Measurements from ENCODE around the gene FARS2.
"Not testable (repeated sequence)": the region's sequence is repeated elsewhere in the genome, so short reads cannot be mapped to it uniquely, and the experiment has no call there.

Gene FARS2

GRCh38 chr6:5671601-5672559 lies 410.6 kb downstream of the FARS2 start:
- DNase-seq: no peak

GRCh38 chr6:5672581-5673011 lies 411.3 kb downstream of the FARS2 start:
- peak in 2 of 14 donors; percentile 24 to 35 for DNase-seq

- DNase-seq: no peak
These were observed 411.9 kb downstream of the FARS2 start for GRCh38 chr6:5673019-5673790.

GRCh38 chr6:5674141-5674540 lies 412.8 kb downstream of the FARS2 start:
- no peak for DNase-seq

GRCh38 chr6:5674721-5675120 lies 413.4 kb downstream of the FARS2 start:
- DNase-seq: no peak

- no peak for DNase-seq
These were observed 415.4 kb downstream of the FARS2 start for GRCh38 chr6:5676701-5677100.

GRCh38 chr6:5677219-5678000 lies 416.1 kb downstream of the FARS2 start:
- no peak for DNase-seq

GRCh38 chr6:5679270-5679669 lies 418.0 kb downstream of the FARS2 start:
- DNase-seq: no peak

GRCh38 chr6:5679691-5680090 lies 418.4 kb downstream of the FARS2 start:
- DNase-seq: no peak

- no peak for DNase-seq
These were observed 418.8 kb downstream of the FARS2 start for GRCh38 chr6:5680095-5680494.

GRCh38 chr6:5681480-5681879 lies 420.2 kb downstream of the FARS2 start:
- DNase-seq: no peak

GRCh38 chr6:5682530-5682929 lies 421.2 kb downstream of the FARS2 start:
- no peak for DNase-seq

- not testable (repeated sequence) for DNase-seq
These were observed 422.4 kb downstream of the FARS2 start for GRCh38 chr6:5683747-5684146.

- DNase-seq: no peak
These were observed 423.2 kb downstream of the FARS2 start for GRCh38 chr6:5684320-5685053.

GRCh38 chr6:5693225-5694145 lies 432.2 kb downstream of the FARS2 start:
- no peak for DNase-seq

- peak in 1 of 14 donors; percentile 37 for DNase-seq
These were observed 434.2 kb downstream of the FARS2 start for GRCh38 chr6:5695260-5696245.

- DNase-seq: no peak
These were observed 436.2 kb downstream of the FARS2 start for GRCh38 chr6:5697508-5697907.

- DNase-seq: no peak
These were observed 437.0 kb downstream of the FARS2 start for GRCh38 chr6:5698318-5698717.

GRCh38 chr6:5699064-5699463 lies 437.8 kb downstream of the FARS2 start:
- DNase-seq: not testable (repeated sequence)
